Activated CD4-positive, alpha-beta T cell treated with anti-CD3 and anti-CD28 coated beads for 36 hours (primary cell): Measurements from ENCODE around the gene SLC26A4. TPM values are rescaled to one million over a fixed set of nuclear protein-coding genes. Genes with fewer than 3 reads are reported as not detected.

Source experiments
- ATAC-seq: fragments of 200-7000 bp; cut with Tn5 transposase; one replicate; pipeline ENCODE4 v1.10.0; 2021; ENCODE audit warnings: mild to moderate bottlenecking, moderate library complexity
- CTCF ChIA-PET: fragments of 350-600 bp; sonication (Branson Sonifier 250); formaldehyde crosslinking; loops from one replicate; lab custom pipeline; 2021; ENCODE audit warnings: antibody characterized with exemption; lab: Charles Lee
- POLR2A ChIA-PET: fragments of 350-600 bp; sonication (Branson Sonifier 250); formaldehyde crosslinking; loops from one replicate; lab custom pipeline; 2021; ENCODE audit warnings: antibody characterized with exemption, inconsistent platforms; lab: Charles Lee
- DNase-seq: peaks from one replicate; pipeline ENCODE4 v3.0.0-alpha.2; 2020
- H3K27ac Mint-ChIP-seq: one replicate; pipeline ENCODE4 v1.8.0; 2021; ENCODE audit warnings: mixed read lengths
- H3K27me3 Mint-ChIP-seq: one replicate; pipeline ENCODE4 v1.8.0; 2021; ENCODE audit warnings: mixed read lengths
- H3K36me3 Mint-ChIP-seq: one replicate; pipeline ENCODE4 v1.8.0; 2021; ENCODE audit warnings: low read depth, mixed read lengths
- H3K4me1 Mint-ChIP-seq: one replicate; pipeline ENCODE4 v1.8.0; 2021; ENCODE audit warnings: mixed read lengths
- H3K4me3 Mint-ChIP-seq: one replicate; pipeline ENCODE4 v1.8.0; 2021; ENCODE audit warnings: mild to moderate bottlenecking, moderate library complexity, mixed read lengths
- H3K9me3 Mint-ChIP-seq: one replicate; pipeline ENCODE4 v1.8.0; 2021; ENCODE audit warnings: low read depth, mixed read lengths
- intact Hi-C, 2 experiments: fragments of 100-400 bp; cut with DNase I in 1 of 2; cut with micrococcal nuclease in 1 of 2; formaldehyde crosslinking; loops; one replicate each; pipeline versions ENCODE4 v1.14.2 to v1.15.1; 2022 to 2024; cut with DNase I, micrococcal nuclease
- total RNA-seq, 2 experiments: library from RNA; stranded (reverse); gene quantifications; one replicate each; pipeline ENCODE4 v1.2.3, GENCODE V29; 2021

The SLC26A4 gene
- total RNA-seq, 2 experiments from 2014 or later, result 1.5 to 2.1 TPM

DNA sequence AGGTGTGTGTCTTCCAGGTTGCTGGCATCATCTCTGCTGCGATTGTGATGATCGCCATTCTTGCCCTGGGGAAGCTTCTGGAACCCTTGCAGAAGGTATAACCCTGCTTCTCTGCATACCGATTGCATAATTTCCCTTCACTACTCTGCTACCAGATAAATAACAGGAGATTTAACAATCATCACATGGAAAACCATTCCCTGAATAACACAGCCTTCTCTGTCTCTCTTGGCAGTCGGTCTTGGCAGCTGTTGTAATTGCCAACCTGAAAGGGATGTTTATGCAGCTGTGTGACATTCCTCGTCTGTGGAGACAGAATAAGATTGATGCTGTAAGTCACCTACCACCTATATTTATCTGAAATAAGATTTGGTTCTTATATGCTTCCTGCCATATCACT is 33.8 kb downstream of the SLC26A4 start:
- no peaks in the 10 kb centered on the region for H3K9me3 Mint-ChIP-seq
- peaks cover 13% of the 10 kb centered on the region for H3K27me3 Mint-ChIP-seq
- CTCF ChIA-PET, result no interaction called here
- H3K4me3 Mint-ChIP-seq, result no peak overlapping the region
- ATAC-seq, result no peak
- no peak for DNase-seq
- no peaks in the 10 kb centered on the region for H3K36me3 Mint-ChIP-seq
- peaks cover 6% of the 10 kb centered on the region for H3K4me1 Mint-ChIP-seq
- no peak overlapping the region for H3K27ac Mint-ChIP-seq
- intact Hi-C loops, result no loop called here
- POLR2A ChIA-PET, result no interaction called here

DNA sequence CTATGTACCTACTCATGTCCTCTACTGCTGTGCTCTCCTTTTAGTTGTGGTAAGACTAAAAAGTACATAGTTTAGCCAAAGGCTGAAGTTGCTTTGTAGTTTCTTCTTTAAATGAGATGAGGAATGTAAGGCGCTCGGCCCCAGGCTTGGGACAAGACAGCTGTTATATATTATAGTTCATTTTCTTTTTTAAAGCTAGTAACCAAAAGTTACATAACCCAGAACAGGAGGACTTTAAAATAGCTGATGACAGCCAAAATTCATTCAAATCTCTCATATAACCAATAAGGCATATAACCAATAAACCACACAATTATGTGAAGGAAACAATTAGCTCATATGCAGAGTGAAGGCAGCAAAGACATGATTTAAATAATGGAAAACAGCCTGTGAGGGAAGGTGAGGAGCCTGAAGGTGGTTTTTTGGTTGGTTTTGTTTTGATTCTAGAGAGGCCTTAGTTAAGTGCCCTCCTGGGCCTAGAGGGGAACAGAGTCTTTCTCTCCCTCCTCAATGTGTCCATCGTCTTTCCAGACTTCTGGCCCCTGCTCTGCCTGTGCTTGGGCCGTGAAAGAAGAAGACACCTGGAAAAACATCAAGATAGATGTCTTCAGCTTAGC is 35.8 kb downstream of the SLC26A4 start:
- Mint-ChIP-seq H3K4me3 (no peak overlapping the region), H3K27me3 (peaks cover 9% of the 10 kb centered on the region), H3K4me1 (peaks cover 6% of the 10 kb centered on the region), H3K9me3 (no peaks in the 10 kb centered on the region), H3K27ac (no peak overlapping the region), H3K36me3 (no peaks in the 10 kb centered on the region)
- DNase-seq, result no peak
- intact Hi-C loops, result no loop called here
- ChIA-PET POLR2A (interaction anchor here (0.6 kb wide), 1 partner anchor 76 kb away, joined by 3 read pairs; no protein-coding TSS in a partner anchor), CTCF (interaction anchor here (1.0 to 1.2 kb wide), 2 partner anchors 9 to 13 kb away, joined by 3 read pairs; no protein-coding TSS in a partner anchor)
- no peak for ATAC-seq

GRCh38 chr7:107697321-107698049 is 36.9 kb downstream of the SLC26A4 start:
- no peak for ATAC-seq
- ChIA-PET POLR2A (no interaction called here), CTCF (interaction anchor here (1.0 to 1.2 kb wide), 3 partner anchors 8 to 16 kb away, joined by 3 read pairs; no protein-coding TSS in a partner anchor)
- DNase-seq, result no peak
- Mint-ChIP-seq H3K4me1 (peaks cover 6% of the 10 kb centered on the region), H3K27me3 (peaks cover 10% of the 10 kb centered on the region), H3K4me3 (no peak overlapping the region), H3K9me3 (no peaks in the 10 kb centered on the region), H3K36me3 (no peaks in the 10 kb centered on the region), H3K27ac (no peak overlapping the region)
- intact Hi-C loops, result no loop called here

DNA sequence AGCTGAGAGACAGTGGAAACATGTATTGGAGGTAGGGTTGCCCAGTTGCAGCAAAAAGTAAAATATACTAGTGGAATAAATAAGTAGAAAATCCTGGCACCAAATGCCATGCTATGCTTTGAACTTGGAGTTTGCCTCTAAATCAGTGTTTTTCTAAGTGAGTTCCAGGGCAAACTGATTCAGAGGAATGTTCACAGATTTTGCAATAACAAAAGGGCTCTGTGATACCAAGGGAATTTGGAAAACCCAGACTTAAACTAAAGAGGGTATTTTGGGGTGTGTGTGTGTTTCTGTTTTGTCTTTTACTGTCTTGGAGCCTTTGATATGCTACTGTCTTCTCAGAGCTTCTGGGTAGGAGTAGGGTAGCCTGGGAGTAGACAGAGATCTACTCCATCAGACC is 39.9 kb downstream of the SLC26A4 start:
- POLR2A ChIA-PET, result no interaction called here
- H3K9me3 Mint-ChIP-seq, result no peaks in the 10 kb centered on the region
- no peak overlapping the region for H3K4me3 Mint-ChIP-seq
- H3K27me3 Mint-ChIP-seq, result peaks cover 3% of the 10 kb centered on the region
- peaks cover 14% of the 10 kb centered on the region for H3K4me1 Mint-ChIP-seq
- DNase-seq (no peak), ATAC-seq (no peak)
- intact Hi-C loops, result no loop called here
- no peaks in the 10 kb centered on the region for H3K36me3 Mint-ChIP-seq
- no peak overlapping the region for H3K27ac Mint-ChIP-seq
- CTCF ChIA-PET, result no interaction called here

GRCh38 chr7:107701191-107701590 is 40.6 kb downstream of the SLC26A4 start:
- Mint-ChIP-seq H3K4me3 (no peak overlapping the region), H3K27ac (no peak overlapping the region), H3K27me3 (peaks cover 3% of the 10 kb centered on the region), H3K4me1 (peaks cover 14% of the 10 kb centered on the region), H3K9me3 (no peaks in the 10 kb centered on the region), H3K36me3 (no peaks in the 10 kb centered on the region)
- CTCF ChIA-PET, result no interaction called here
- DNase-seq, result no peak
- POLR2A ChIA-PET, result no interaction called here
- ATAC-seq, result no peak
- intact Hi-C loops, result no loop called here

DNA sequence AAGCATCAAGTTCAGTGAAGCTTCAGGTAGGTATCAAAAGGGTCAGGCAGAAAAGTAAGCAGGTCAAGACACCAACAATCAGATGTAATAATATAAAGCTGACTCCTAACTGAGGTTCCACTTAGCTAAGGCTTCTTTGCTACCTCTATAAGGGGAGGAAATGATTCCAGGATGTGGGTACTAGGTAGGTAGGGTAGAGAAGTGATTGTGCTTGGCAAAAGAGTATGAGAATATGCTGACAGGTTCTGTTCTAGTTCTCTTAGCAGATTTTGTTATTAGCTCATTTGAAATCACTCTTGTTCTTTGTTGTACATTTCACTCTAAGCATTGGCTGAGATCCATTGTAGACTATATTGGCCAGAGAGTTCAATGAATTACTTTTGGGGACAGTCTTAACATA is 42.6 kb downstream of the SLC26A4 start:
- Mint-ChIP-seq H3K27ac (no peak overlapping the region), H3K9me3 (no peaks in the 10 kb centered on the region), H3K27me3 (peaks cover 3% of the 10 kb centered on the region), H3K4me1 (peaks cover 8% of the 10 kb centered on the region), H3K36me3 (no peaks in the 10 kb centered on the region), H3K4me3 (no peak overlapping the region)
- ChIA-PET POLR2A (no interaction called here), CTCF (interaction anchor here (0.6 to 1.7 kb wide), 3 partner anchors 22 to 580 kb away, joined by 3 to 5 read pairs (median 4); no protein-coding TSS in a partner anchor)
- intact Hi-C loops, result no loop called here
- ATAC-seq (no peak), DNase-seq (no peak)

- no peak for DNase-seq
- Mint-ChIP-seq H3K4me3 (no peak overlapping the region), H3K9me3 (no peaks in the 10 kb centered on the region), H3K4me1 (peaks cover 8% of the 10 kb centered on the region), H3K36me3 (no peaks in the 10 kb centered on the region), H3K27ac (no peak overlapping the region), H3K27me3 (peaks cover 3% of the 10 kb centered on the region)
- intact Hi-C loops, result no loop called here
- no peak for ATAC-seq
- ChIA-PET CTCF (interaction anchor here (1.2 kb wide), 1 partner anchor 172 kb away, joined by 5 read pairs; no protein-coding TSS in a partner anchor), POLR2A (no interaction called here)
These were observed 43.2 kb downstream of the SLC26A4 start for GRCh38 chr7:107703872-107704271.

DNA sequence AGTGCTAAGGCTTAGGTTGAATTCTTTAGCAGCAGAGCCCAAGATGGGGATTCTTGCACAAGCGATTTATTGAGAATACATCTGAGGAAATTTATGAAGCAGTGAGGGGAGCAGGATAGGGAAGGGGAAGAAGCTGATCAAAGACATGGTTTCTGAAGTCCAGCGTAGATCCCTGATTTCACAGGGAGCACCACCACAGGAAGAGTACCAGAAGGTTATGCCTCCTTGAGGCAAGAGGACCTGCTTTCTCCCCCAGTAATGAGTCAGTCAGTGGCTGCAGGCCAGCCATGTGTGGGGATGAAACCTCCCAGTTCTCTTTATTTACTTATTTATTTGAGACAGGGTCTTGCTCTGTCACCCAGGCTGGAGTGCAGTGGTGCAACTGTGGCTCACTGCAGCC is 48.3 kb downstream of the SLC26A4 start:
- no peak overlapping the region for H3K4me3 Mint-ChIP-seq
- ATAC-seq, result no peak
- H3K9me3 Mint-ChIP-seq, result no peaks in the 10 kb centered on the region
- no peaks in the 10 kb centered on the region for H3K27me3 Mint-ChIP-seq
- DNase-seq, result no peak
- POLR2A ChIA-PET, result no interaction called here
- intact Hi-C loops, result no loop called here
- H3K4me1 Mint-ChIP-seq, result no peaks in the 10 kb centered on the region
- no peaks in the 10 kb centered on the region for H3K36me3 Mint-ChIP-seq
- CTCF ChIA-PET, result interaction anchor here (0.8 kb wide), 1 partner anchor 10 kb away, joined by 3 read pairs; no protein-coding TSS in a partner anchor
- H3K27ac Mint-ChIP-seq, result no peak overlapping the region

- intact Hi-C loops, result no loop called here
- Mint-ChIP-seq H3K27ac (no peak overlapping the region), H3K9me3 (no peaks in the 10 kb centered on the region), H3K4me1 (no peaks in the 10 kb centered on the region), H3K4me3 (no peak overlapping the region), H3K36me3 (no peaks in the 10 kb centered on the region), H3K27me3 (no peaks in the 10 kb centered on the region)
- DNase-seq, result no peak
- no peak for ATAC-seq
- ChIA-PET CTCF (interaction anchor here (0.8 kb wide), 2 partner anchors 12 to 23 kb away, joined by 3 to 4 read pairs; no protein-coding TSS in a partner anchor), POLR2A (no interaction called here)
These were observed 50.7 kb downstream of the SLC26A4 start for GRCh38 chr7:107711301-107711700.

- Mint-ChIP-seq H3K27ac (no peak overlapping the region), H3K9me3 (no peaks in the 10 kb centered on the region), H3K4me3 (no peak overlapping the region), H3K27me3 (no peaks in the 10 kb centered on the region), H3K4me1 (no peaks in the 10 kb centered on the region), H3K36me3 (no peaks in the 10 kb centered on the region)
- CTCF ChIA-PET, result interaction anchor here (0.8 to 1.3 kb wide), 4 partner anchors 10 to 163 kb away, joined by 3 to 5 read pairs (median 4); no protein-coding TSS in a partner anchor
- DNase-seq, result no peak
- no peak for ATAC-seq
- POLR2A ChIA-PET, result no interaction called here
- intact Hi-C loops, result no loop called here
These were observed 51.4 kb downstream of the SLC26A4 start for GRCh38 chr7:107712025-107712424.

- DNase-seq, result no peak
- H3K4me1 Mint-ChIP-seq, result no peaks in the 10 kb centered on the region
- no peak for ATAC-seq
- no peak overlapping the region for H3K4me3 Mint-ChIP-seq
- ChIA-PET CTCF (interaction anchor here (1.0 to 1.3 kb wide), 6 partner anchors 12 to 162 kb away, joined by 3 to 5 read pairs (median 4); no protein-coding TSS in a partner anchor), POLR2A (interaction anchor here (0.6 kb wide), 1 partner anchor 88 kb away, joined by 3 read pairs; no protein-coding TSS in a partner anchor)
- no peaks in the 10 kb centered on the region for H3K27me3 Mint-ChIP-seq
- H3K36me3 Mint-ChIP-seq, result no peaks in the 10 kb centered on the region
- no peaks in the 10 kb centered on the region for H3K9me3 Mint-ChIP-seq
- intact Hi-C loops, result no loop called here
- no peak overlapping the region for H3K27ac Mint-ChIP-seq
These were observed 52.3 kb downstream of the SLC26A4 start for GRCh38 chr7:107712896-107713295.
